Measurements from ENCODE around the gene CNN3. TPM values are rescaled to one million over a fixed set of nuclear protein-coding genes. Genes with fewer than 3 reads are reported as not detected.

The CNN3 gene
- total RNA-seq, 1 experiment from 2014 or later = 183 TPM

DNA sequence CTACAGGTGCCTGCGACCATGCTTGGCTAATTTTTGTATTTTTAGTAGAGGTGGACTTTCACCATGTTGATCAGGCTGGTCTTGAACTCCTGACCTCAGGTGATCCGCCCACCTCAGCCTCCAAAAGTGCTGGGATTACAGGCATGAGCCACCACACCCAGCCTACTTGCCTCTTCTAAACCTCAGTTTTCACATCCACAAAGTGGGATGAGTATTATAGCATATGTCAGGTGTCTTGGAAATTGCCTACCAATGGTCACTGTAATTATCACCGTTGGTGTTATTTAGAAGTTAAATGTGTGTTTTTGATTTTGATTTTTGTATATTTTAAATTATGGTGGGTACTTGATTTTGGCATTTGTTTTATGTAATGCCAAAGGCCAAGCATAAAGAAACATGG is 70.0 kb downstream of the CNN3 start (continued):
- TF ChIP-seq, protein P1, sequence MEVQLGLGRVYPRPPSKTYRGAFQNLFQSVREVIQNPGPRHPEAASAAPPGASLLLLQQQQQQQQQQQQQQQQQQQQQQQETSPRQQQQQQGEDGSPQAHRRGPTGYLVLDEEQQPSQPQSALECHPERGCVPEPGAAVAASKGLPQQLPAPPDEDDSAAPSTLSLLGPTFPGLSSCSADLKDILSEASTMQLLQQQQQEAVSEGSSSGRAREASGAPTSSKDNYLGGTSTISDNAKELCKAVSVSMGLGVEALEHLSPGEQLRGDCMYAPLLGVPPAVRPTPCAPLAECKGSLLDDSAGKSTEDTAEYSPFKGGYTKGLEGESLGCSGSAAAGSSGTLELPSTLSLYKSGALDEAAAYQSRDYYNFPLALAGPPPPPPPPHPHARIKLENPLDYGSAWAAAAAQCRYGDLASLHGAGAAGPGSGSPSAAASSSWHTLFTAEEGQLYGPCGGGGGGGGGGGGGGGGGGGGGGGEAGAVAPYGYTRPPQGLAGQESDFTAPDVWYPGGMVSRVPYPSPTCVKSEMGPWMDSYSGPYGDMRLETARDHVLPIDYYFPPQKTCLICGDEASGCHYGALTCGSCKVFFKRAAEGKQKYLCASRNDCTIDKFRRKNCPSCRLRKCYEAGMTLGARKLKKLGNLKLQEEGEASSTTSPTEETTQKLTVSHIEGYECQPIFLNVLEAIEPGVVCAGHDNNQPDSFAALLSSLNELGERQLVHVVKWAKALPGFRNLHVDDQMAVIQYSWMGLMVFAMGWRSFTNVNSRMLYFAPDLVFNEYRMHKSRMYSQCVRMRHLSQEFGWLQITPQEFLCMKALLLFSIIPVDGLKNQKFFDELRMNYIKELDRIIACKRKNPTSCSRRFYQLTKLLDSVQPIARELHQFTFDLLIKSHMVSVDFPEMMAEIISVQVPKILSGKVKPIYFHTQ (CRISPR knock-in tag; IDR thresholded peaks at IDR 0.05) = no peak
- no peak for TF ChIP-seq MYBL2 (CRISPR knock-in tag; IDR thresholded peaks at IDR 0.05)

DNA sequence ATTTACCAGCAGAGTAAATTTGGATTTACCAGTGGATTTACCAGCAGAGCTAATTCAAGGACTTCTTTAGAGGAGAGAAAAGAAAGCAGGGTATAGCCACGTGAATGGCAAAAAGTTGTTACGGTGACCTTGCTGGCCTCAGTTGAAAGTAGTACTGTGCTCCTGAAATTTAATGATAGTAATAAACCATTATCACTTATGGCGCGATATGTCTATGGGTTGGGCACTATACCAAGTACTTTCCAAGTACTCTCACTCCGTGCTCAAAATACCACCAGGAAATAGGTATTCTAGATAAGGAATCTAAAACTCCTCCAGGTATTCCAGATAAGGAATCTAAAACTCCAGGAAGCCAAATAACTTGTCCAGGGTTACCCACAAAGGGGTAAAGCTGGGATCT is 70.9 kb downstream of the CNN3 start:
- Mint-ChIP-seq H3K27ac (no peak overlapping the region), H3K4me1 (no peaks in the 10 kb centered on the region), H3K27me3 (ENCODE audit: low read depth) (no peaks in the 10 kb centered on the region), H3K4me3 (no peak overlapping the region), H3K9me3 (no peaks in the 10 kb centered on the region), H3K36me3 (no peaks in the 10 kb centered on the region)
- TF ChIP-seq ZNF423 (CRISPR knock-in tag; IDR thresholded peaks at IDR 0.05) (no peak), IRF2 (CRISPR knock-in tag; IDR thresholded peaks at IDR 0.05; ENCODE audit: borderline replicate concordance, low read depth) (no peak), FOXP1 (CRISPR knock-in tag; IDR thresholded peaks at IDR 0.05; ENCODE audit: borderline replicate concordance) (no peak), ZNF396 (CRISPR knock-in tag; IDR thresholded peaks at IDR 0.05; ENCODE audit: borderline replicate concordance) (no peak), MYBL2 (CRISPR knock-in tag; IDR thresholded peaks at IDR 0.05) (no peak), SP1 (CRISPR knock-in tag; conservative IDR thresholded peaks at IDR 0.05) (no peak), NR3C1 (CRISPR knock-in tag; conservative IDR thresholded peaks at IDR 0.05; ENCODE audit: low read depth) (no peak), SMAD4 (CRISPR knock-in tag; IDR thresholded peaks at IDR 0.05) (no peak), NR1H2 (CRISPR knock-in tag; IDR thresholded peaks at IDR 0.05) (no peak)
- TF ChIP-seq, protein P2, sequence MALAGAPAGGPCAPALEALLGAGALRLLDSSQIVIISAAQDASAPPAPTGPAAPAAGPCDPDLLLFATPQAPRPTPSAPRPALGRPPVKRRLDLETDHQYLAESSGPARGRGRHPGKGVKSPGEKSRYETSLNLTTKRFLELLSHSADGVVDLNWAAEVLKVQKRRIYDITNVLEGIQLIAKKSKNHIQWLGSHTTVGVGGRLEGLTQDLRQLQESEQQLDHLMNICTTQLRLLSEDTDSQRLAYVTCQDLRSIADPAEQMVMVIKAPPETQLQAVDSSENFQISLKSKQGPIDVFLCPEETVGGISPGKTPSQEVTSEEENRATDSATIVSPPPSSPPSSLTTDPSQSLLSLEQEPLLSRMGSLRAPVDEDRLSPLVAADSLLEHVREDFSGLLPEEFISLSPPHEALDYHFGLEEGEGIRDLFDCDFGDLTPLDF (CRISPR knock-in tag; IDR thresholded peaks at IDR 0.05) = no peak
- TF ChIP-seq, protein P3, sequence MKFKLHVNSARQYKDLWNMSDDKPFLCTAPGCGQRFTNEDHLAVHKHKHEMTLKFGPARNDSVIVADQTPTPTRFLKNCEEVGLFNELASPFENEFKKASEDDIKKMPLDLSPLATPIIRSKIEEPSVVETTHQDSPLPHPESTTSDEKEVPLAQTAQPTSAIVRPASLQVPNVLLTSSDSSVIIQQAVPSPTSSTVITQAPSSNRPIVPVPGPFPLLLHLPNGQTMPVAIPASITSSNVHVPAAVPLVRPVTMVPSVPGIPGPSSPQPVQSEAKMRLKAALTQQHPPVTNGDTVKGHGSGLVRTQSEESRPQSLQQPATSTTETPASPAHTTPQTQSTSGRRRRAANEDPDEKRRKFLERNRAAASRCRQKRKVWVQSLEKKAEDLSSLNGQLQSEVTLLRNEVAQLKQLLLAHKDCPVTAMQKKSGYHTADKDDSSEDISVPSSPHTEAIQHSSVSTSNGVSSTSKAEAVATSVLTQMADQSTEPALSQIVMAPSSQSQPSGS (CRISPR knock-in tag; IDR thresholded peaks at IDR 0.05; ENCODE audit: borderline replicate concordance, low read depth) = no peak
- TF ChIP-seq, protein P4, sequence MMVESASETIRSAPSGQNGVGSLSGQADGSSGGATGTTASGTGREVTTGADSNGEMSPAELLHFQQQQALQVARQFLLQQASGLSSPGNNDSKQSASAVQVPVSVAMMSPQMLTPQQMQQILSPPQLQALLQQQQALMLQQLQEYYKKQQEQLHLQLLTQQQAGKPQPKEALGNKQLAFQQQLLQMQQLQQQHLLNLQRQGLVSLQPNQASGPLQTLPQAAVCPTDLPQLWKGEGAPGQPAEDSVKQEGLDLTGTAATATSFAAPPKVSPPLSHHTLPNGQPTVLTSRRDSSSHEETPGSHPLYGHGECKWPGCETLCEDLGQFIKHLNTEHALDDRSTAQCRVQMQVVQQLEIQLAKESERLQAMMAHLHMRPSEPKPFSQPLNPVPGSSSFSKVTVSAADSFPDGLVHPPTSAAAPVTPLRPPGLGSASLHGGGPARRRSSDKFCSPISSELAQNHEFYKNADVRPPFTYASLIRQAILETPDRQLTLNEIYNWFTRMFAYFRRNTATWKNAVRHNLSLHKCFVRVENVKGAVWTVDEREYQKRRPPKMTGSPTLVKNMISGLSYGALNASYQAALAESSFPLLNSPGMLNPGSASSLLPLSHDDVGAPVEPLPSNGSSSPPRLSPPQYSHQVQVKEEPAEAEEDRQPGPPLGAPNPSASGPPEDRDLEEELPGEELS (CRISPR knock-in tag; IDR thresholded peaks at IDR 0.05) = no peak
- CTCF ChIA-PET = interaction anchor here (2.1 to 5.2 kb wide), 3 partner anchors 31 to 187 kb away, joined by 20 to 140 read pairs (median 50); no protein-coding TSS in a partner anchor
- POLR2A ChIA-PET = no interaction called here
- DNase-seq (ENCODE audit: low spot score) = no peak
- ATAC-seq = no peak

DNA sequence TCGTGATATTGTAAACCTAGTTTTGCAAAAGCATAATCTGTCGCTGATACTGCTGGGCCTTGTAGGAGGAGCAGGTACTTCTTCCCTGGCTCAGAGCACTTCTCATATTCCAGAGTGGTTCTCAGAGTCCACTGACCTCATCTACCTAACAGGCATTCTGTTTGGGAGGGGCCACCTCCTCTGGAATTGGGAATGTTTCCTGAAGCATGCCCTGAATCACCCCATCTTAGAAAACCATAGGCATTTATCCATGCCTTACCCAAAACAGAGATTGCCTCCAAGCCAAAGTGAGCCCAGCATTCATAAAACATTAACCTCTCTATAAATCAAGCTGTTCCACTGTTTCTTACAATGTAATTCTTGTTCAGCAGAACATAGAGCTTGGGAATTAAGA is 71.6 kb downstream of the CNN3 start:
- Mint-ChIP-seq H3K27me3 (ENCODE audit: low read depth) (no peaks in the 10 kb centered on the region), H3K27ac (no peak overlapping the region), H3K4me3 (no peak overlapping the region), H3K36me3 (no peaks in the 10 kb centered on the region), H3K4me1 (no peaks in the 10 kb centered on the region), H3K9me3 (no peaks in the 10 kb centered on the region)
- ChIA-PET CTCF (interaction anchor here (0.6 to 5.2 kb wide), 15 partner anchors 9 to 1681 kb away, joined by 3 to 140 read pairs (median 14); partner anchors contain the start of genes RWDD3 and TLCD4), POLR2A (interaction anchor here (1.0 kb wide), 1 partner anchor 67 kb away, joined by 3 read pairs; no protein-coding TSS in a partner anchor)
- no peak for TF ChIP-seq ZBTB21 (CRISPR knock-in tag; IDR thresholded peaks at IDR 0.05; ENCODE audit: borderline replicate concordance)
- TF ChIP-seq ZNF396 (CRISPR knock-in tag; IDR thresholded peaks at IDR 0.05; ENCODE audit: borderline replicate concordance) = no peak
- no peak for TF ChIP-seq NFATC4 (CRISPR knock-in tag; IDR thresholded peaks at IDR 0.05)
- TF ChIP-seq, protein P1 (CRISPR knock-in tag; IDR thresholded peaks at IDR 0.05) = no peak
- TF ChIP-seq NR1H2 (CRISPR knock-in tag; IDR thresholded peaks at IDR 0.05) = no peak
- DNase-seq (ENCODE audit: low spot score) (no peak), ATAC-seq (no peak)
